Fibroblast of villous mesenchyme (primary cell): ENCODE measurements around the gene PTOV1. TPM values are rescaled to one million over a fixed set of nuclear protein-coding genes. Genes with fewer than 3 reads are reported as not detected.

Experiments used
- DNase-seq: peaks from one replicate; pipeline ENCODE4 v3.0.0-alpha.2; 2010; ENCODE audit warnings: low read depth
- H3K4me3 ChIP-seq: 2 replicates; pipeline ENCODE4 v1.5.1; 2011; ENCODE audit warnings: low read depth, mild to moderate bottlenecking, low read length
- total RNA-seq: library from RNA; depleted of rRNA; stranded (reverse); fragments of >200 nt; gene quantifications from 2 replicates; pipeline ENCODE4 v1.2.3, GENCODE V29; 2012
- TF ChIP-seq, protein P1 (sequence below): IDR thresholded peaks from 2 replicates; pipeline ENCODE4 v1.5.1; 2012; ENCODE audit warnings: low read depth, mild to moderate bottlenecking, low read length; ENCODE audit not compliant: insufficient read depth

The PTOV1 gene
- total RNA-seq, 1 donor: 47.9 TPM

DNA sequence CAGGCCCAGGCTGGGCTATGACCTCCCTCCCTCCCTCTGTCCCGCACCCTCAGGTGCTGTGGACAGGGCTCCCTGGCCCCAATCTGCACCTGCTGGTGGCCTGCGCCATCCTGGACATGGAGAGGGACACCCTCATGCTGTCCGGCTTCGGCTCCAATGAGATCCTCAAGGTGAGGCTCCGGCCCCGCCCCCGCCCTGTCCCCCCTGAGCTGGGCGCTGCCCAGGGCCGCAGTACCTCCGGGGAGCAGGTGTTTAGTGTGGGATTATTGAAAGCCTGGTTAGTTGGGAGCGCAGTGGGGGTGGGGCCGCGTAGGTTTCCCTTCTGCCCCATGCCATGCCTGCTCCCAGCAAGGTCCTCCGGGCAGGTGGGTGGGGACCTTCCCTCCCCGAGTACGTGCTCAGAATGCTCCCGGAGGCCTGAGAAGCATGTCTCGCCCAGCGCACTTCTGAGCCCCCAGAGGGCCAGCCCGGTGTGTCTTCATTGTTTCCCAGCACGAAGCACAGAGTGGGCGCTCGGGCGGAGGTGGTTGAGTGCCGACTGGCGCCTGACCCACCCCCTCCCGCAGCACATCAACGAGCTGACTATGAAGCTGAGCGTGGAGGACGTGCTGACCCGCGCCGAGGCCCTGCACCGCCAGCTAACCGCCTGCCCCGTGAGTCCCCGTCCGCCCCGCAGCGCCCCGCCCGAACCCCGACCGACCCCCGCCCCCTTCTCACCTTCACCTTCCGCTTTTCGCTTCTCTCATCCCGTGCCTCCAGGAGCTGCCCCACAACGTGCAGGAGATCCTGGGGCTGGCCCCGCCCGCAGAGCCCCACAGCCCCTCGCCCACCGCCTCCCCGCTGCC is 36.9 kb downstream of the PTOV1 start:
- no peak for DNase-seq
- H3K4me3 ChIP-seq: no peak overlapping the region
- TF ChIP-seq, protein P1, sequence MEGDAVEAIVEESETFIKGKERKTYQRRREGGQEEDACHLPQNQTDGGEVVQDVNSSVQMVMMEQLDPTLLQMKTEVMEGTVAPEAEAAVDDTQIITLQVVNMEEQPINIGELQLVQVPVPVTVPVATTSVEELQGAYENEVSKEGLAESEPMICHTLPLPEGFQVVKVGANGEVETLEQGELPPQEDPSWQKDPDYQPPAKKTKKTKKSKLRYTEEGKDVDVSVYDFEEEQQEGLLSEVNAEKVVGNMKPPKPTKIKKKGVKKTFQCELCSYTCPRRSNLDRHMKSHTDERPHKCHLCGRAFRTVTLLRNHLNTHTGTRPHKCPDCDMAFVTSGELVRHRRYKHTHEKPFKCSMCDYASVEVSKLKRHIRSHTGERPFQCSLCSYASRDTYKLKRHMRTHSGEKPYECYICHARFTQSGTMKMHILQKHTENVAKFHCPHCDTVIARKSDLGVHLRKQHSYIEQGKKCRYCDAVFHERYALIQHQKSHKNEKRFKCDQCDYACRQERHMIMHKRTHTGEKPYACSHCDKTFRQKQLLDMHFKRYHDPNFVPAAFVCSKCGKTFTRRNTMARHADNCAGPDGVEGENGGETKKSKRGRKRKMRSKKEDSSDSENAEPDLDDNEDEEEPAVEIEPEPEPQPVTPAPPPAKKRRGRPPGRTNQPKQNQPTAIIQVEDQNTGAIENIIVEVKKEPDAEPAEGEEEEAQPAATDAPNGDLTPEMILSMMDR: no peak

DNA sequence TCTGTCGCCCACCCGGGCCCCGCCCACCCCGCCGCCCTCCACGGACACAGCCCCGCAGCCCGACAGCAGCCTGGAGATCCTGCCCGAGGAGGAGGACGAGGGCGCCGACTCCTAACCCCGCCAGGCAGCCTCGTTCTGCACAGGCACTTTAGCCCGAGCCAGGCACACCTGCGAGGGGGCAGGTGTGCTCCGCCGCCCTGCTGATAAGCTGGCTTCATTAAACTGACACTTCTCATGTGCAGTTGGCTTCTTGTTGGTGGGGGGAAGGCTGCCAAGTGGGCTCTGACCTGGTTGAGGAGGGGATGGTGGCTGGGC is 37.5 kb downstream of the PTOV1 start:
- no peak for DNase-seq
- H3K4me3 ChIP-seq: no peak overlapping the region
- TF ChIP-seq, protein P1: no peak

DNA sequence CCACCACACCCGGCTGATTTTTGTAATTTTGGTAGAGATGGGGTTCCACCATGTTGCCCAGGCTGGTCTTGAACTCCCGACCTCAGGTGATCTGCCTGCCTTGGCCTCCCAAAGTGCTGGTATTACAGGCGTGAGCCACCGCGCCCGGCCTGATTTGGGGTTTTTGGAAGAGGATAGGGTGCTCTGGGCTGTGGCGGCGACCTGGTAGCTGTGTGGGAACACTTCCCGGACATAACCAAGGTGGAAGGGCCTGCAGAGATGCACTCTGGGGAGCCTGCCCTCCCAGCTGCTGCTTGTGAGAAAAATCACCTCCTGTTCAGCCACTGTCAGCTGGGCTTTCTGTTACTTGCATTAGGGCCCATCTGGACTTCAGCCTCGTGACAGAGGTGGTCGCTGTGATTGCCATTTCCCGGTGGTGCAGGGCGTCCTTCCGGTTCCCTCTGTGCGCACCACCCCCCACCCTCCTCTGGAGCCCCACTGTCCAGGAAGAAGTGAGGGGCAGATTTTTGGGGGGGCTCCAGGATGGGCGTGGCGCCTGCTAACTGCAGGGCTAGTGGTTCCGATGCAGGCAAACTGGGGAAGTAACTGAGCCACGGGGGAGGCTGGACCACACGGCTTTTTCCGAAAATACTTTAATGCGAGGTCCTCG is 38.2 kb downstream of the PTOV1 start:
- TF ChIP-seq, protein P1: no peak
- DNase-seq: no peak
- H3K4me3 ChIP-seq: no peak overlapping the region

DNA sequence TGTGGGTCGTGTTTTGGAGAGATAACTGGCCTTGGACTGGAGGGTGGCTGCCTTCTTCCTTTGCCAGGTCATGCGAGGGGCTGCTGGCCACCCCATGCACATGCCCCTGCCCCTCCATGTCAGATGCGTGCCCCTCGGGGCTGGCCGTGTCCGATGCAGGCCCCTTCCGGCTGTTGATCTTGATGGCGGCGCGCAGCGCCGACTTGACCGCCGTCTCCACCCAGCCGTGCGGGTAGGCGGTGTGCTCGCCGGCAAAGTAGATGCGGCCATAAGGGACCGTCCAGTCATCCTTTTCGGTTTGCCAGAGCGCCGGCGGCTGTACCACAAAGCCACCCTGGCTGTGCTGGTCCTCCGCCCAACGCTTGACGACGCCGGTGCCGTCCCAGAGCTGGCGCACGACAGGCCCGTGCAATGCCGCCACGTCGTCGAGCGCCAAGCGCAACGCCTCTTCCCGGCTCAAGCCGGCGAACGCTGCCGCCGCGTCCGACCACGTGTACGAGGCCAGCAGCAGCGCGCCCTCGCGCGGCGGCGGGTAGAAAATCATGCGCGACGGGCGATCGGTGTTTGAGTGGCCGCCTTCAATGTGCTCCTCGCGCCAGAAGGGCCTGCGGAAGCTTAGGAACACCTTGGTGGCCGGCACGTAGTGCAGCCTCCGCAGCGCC is 38.9 kb downstream of the PTOV1 start:
- peak overlapping the region; percentile 25 for H3K4me3 ChIP-seq
- peak; percentile 69 for DNase-seq
- TF ChIP-seq, protein P1: peak; percentile 54

DNA sequence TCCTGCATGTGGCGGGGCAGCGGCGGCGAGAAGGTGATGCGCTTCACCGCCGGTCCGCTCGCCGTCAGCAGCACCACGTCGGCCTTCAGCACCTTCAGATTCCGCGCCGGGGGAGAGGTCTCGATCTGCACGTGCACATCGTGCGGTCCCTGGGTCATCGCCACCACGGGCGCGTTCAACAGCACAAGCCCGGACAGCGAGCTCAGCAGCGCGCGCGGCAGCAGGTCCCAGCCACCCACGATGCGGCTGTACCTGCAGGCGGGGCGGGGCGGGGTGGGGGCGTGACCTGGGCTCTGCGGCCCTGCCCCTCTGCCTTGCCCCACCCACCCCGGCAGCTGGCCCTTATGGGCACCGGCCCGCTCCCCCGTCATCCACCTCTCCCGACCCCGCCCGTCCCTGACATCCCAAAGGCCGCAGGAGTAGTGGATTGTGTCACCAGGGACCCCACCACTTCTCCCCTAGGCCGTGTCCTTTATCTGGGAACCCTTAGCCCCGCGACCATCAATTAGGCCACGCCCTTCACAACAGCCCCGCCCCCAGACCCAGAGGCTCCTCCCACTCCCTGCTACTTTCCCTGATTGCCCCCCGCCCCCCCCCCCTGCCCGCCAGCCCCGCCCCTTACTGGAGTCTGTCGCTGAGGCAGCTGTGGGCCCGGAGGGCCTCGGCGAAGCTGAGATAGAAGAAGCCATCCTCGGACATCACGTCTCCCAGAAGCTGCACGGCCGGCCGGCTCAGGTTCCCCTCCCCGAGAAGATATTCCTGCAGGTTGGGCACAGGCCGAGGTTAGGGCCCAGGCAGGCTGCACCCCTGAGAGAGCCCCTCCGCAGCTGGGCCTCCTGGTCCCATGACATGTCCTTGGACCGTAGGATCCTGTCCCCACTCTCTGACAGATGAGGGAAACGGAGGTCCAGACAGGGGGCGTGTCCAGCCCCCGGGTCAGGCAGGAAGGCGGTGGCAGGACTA is 39.7 kb downstream of the PTOV1 start:
- peak overlapping the region; percentile 25 for H3K4me3 ChIP-seq
- DNase-seq: no peak
- TF ChIP-seq, protein P1: no peak

DNA sequence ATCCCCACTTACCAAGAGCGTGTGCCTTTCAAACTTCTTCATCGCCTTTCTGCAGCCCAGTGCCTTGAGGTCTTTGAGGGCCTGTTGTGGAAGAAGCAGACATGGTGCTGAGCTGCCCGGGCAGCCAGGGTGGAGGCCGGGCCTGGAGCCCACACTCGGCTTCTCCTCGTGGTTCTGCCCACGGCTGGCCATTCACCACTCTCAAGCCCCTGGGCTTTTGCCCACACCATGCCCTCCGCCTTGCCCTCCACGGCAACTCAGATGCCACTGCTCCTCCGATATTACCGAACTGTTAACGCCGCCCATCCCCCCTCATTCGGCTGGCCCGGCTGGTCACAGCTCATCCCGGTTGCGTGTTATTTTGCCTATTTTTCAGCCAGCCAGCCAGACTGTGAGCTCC is 40.4 kb downstream of the PTOV1 start:
- no peak overlapping the region for H3K4me3 ChIP-seq
- TF ChIP-seq, protein P1: no peak
- DNase-seq: no peak
